IPS DF 4.7 (cell line): ENCODE measurements around the gene CHD9.
"Not testable (repeated sequence)": the region's sequence is repeated elsewhere in the genome, so short reads cannot be mapped to it uniquely, and the experiment has no call there.

ENCODE experiments used
- DNase-seq: peaks from one replicate; pipeline ENCODE4 v3.0.0-alpha.2; 2013; ENCODE audit warnings: low spot score; ENCODE audit errors: extremely low read depth

Gene CHD9

GRCh38 chr16:53048139-53048915, 6.5 kb upstream of the CHD9 start:
- DNase-seq, result no peak

- DNase-seq, result not testable (repeated sequence)
Observed at GRCh38 chr16:53051255-53051654, 3.5 kb upstream of the CHD9 start.

GRCh38 chr16:53052519-53053501, 2.0 kb upstream of the CHD9 start, which contains the start of gene CHD9NB:
Gene CHD9NB (minus strand): TSS chr16:53052897. CDS start chr16:53044158, 8,739 bp downstream.
- DNase-seq, result no peak

GRCh38 chr16:53053967-53054669, 673 bp upstream of the CHD9 start:
- no peak for DNase-seq

GRCh38 chr16:53055541-53056391, 975 bp downstream of the CHD9 start:
- no peak for DNase-seq

- no peak for DNase-seq
Observed at GRCh38 chr16:53056392-53056881, 1.6 kb downstream of the CHD9 start.

- no peak for DNase-seq
Observed at GRCh38 chr16:53057658-53058057, 2.9 kb downstream of the CHD9 start.

GRCh38 chr16:53058441-53058840, 3.6 kb downstream of the CHD9 start:
- no peak for DNase-seq

GRCh38 chr16:53058882-53059281, 4.1 kb downstream of the CHD9 start:
- no peak for DNase-seq

- DNase-seq, result no peak
Observed at GRCh38 chr16:53059672-53060071, 4.9 kb downstream of the CHD9 start.

GRCh38 chr16:53061256-53061655, 6.5 kb downstream of the CHD9 start:
- no peak for DNase-seq

GRCh38 chr16:53061701-53062159, 6.9 kb downstream of the CHD9 start:
- DNase-seq, result no peak

GRCh38 chr16:53064081-53064578, 9.3 kb downstream of the CHD9 start:
- DNase-seq, result no peak

GRCh38 chr16:53065461-53066061, 10.8 kb downstream of the CHD9 start:
- no peak for DNase-seq

GRCh38 chr16:53067675-53068074, 12.9 kb downstream of the CHD9 start:
- no peak for DNase-seq

- no peak for DNase-seq
Observed at GRCh38 chr16:53068423-53068833, 13.6 kb downstream of the CHD9 start.

- no peak for DNase-seq
Observed at GRCh38 chr16:53069772-53070171, 15.0 kb downstream of the CHD9 start.

GRCh38 chr16:53071748-53072301, 17.0 kb downstream of the CHD9 start:
- DNase-seq, result no peak

GRCh38 chr16:53073022-53073421, 18.2 kb downstream of the CHD9 start:
- no peak for DNase-seq
